HG03354 (cell line): ENCODE measurements around the gene MIER2.

Experiments
- ATAC-seq: cut with Tn5 transposase; IDR thresholded peaks from one replicate; pipeline ENCODE4 v1.9.1; 2021; ENCODE audit warnings: mild to moderate bottlenecking; ENCODE audit not compliant: unreplicated experiment, poor library complexity, severe bottlenecking

The MIER2 gene

DNA sequence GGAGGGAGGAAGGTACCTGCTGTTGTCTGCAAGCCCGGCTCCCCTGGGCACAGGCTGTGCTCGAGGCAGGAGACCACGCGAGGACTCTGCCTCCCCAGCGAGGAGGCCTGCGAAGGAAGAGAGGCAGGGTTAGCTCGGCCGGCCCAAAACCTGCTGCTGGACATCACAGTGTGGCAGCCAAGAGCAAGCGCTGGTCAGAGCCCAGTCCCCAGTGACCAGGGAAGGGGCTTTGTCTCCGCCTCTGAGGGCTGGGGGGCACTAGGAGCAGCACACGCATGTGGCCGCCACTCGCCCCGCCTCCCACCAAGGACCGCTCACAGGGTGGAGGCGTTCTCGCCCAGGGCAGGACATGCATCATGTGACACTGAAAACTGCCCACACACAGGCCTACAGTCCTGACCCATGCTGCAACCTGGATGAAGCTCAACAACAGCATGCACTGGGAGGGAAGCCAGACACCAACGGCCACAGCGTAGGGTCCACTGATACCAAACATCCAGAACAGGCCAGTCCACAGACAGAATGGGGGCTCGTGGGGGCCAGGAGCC lies 8.5 kb downstream of the MIER2 start:
- ATAC-seq = no peak

GRCh38 chr19:335486-336066 lies 9.0 kb downstream of the MIER2 start:
- ATAC-seq = no peak

DNA sequence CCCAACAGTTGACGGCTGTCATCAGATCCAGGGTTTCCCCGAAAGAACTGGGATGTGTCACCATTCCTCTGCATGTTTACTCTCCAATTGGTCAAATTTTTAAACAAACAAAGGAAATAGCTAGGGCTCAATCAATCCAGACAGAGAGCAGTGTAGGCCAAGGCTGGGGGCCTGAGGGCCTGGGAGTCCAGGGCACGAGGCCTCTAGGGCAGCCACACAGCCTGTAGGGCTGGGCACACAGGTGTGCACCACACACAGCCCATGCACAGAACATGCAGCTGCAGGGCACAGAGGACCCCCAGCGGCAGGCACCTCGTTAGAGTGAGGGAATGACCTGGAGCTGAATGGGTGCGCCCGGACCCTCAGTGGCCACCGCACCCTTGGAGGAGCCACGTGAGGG lies 9.5 kb downstream of the MIER2 start:
- ATAC-seq = no peak

GRCh38 chr19:334296-335071 lies 10.1 kb downstream of the MIER2 start:
- ATAC-seq = no peak

DNA sequence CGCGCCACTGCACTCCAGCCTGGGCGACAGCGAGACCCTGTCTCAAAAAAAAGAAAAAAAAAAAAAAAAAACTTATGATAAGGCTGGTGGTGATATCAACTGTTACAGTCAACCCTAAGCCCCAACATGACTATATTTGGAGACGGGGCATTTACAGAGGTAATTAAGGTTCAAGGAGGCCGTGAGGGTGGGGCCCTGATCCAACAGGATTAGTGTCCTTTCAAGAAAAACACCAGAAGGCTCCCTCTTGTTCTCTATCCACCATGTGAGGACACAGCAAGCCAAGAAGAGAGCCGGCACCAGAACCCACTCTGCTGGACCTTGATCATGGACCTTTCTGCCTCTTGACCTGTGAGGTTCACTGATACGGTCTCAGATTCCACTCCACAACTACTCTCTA lies 14.1 kb downstream of the MIER2 start:
- ATAC-seq = no peak

DNA sequence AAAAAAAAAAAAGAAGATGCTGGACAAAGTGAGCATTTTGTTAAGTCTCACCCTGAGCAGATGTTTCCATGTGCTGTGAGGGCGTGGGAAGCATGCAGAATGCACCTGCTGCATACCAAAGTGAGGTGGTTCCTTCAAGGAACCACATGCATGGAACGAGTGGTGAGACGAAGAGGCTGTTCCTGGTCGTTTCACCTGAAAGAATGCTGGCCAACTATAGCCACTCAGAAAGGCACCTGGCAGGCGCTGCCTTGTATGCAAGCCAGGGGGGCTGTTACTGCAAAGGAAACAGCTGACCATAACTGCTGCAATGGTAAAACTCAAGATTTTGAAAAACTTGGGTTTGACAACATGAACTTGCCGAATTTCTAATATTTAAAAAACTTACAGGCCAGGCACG lies 14.7 kb downstream of the MIER2 start:
- ATAC-seq = no peak

- ATAC-seq = no peak
These were observed 16.5 kb downstream of the MIER2 start for GRCh38 chr19:328025-328505.

DNA sequence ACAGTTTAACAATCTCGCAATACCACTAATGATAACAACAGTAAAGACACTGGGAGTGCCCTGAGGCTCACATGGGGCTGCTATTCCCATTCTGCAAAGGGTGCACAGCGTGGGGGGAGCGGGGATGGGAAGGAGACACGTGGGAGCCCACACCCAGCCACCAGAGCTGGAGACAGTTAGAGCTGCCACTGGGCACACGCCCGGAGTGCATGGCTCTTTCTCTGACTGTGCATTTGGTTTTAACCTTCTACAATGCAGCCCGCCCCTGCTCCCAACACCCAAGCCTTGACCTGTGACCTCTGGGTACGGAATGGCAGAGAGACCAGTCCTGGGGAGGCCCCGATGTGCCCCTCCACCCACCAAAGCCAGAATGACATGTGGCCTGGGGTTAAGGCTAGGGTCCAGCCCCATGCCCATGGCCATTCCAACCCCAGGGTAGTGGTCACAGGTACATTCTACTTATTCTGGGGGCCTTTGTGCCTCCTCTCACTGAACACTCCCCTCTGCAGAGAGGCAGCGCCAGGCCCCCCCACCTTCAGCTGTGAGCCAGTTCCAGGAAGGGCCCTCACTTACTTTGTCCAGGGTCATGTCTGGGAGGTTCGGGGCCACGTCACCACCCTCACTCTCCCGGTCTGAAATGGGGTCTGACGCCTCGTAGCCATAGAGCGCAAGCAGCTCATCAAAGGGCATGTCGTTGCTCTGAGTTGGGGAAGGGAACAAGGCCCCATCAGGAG lies 17.1 kb downstream of the MIER2 start:
- ATAC-seq = no peak

- no peak for ATAC-seq
These were observed 17.7 kb downstream of the MIER2 start for GRCh38 chr19:326871-327270.

GRCh38 chr19:325937-326565 lies 18.5 kb downstream of the MIER2 start:
- no peak for ATAC-seq

- no peak for ATAC-seq
These were observed 19.2 kb downstream of the MIER2 start for GRCh38 chr19:325173-325936.

DNA sequence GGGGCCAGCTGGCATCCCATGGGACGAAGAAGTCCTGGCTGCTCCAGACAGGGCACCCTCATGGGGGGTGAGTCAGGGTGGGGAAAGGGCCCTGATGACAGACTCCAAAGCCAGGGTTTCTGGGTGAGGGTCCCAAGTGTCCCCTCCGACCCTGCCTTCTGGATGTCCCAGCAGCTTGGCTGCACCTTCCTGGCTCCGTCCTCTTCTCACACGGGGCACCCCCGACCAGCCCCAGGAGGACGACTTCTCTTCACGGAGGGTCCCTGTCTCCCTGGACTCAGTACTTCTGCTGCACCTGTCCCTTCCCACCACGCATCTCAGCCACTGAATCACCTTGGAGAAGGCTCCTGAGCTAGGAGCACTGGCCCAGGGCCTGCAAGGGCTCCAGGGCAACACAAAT lies 19.9 kb downstream of the MIER2 start:
- ATAC-seq = no peak

- no peak for ATAC-seq
These were observed 22.0 kb downstream of the MIER2 start for GRCh38 chr19:322616-323015.

GRCh38 chr19:318509-318774 lies 26.2 kb downstream of the MIER2 start:
- ATAC-seq = no peak

DNA sequence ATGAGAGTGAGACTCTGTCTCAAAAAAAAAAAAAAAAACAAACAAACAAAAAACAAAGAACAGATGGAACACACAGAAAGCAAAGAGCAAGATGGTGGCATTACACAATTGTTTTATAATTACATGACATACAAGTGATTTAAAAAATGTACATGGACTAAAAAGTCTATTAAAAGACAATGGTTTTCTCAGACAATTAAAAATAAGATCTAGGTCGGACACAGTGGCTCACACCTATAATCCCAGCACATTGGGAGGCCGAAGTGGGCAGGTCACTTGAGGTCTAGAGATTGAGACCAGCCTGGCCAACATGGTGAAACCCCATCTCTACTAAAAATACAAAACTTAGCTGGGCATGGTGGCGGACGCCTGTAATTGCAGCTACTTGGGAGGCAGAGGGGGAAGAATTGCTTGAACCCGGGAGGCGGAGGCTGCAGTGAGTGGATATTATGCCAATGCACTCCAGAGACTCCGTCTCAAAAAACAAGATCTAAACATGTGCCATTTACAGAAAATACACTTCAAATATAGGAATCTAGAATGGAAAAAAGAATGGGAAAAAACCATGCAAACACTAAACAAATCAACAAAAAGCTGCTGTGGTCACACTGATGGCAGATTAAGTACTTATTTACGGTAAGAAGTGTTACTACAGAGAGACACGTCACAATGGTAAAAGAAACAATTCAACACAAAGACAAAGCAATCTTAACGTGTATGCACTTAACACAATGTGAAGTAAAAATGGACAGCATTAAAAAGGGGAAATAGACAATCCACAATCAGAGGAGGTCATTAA lies 26.7 kb downstream of the MIER2 start:
- no peak for ATAC-seq

GRCh38 chr19:315811-316210 lies 28.8 kb downstream of the MIER2 start:
- ATAC-seq = no peak

- ATAC-seq = no peak
These were observed 30.4 kb downstream of the MIER2 start for GRCh38 chr19:313988-314815.
